Endothelial cell of umbilical vein (primary cell): ENCODE results near the gene DTD2. TPM values are rescaled to one million over a fixed set of nuclear protein-coding genes. Genes with fewer than 3 reads are reported as not detected.

Experiments
- BruUV-seq: library from RNA; stranded (reverse); fragments of 400-500 nt; replicated peaks from 2 replicates; lab custom pipeline; 2021; lab: Mats Ljungman, UMichigan
- CTCF ChIA-PET: fragments of 300-600, 350-600 bp; sonication (Branson Sonifier 250); formaldehyde crosslinking; loops from one replicate; lab custom pipeline; 2021; ENCODE audit warnings: antibody characterized with exemption, inconsistent platforms; lab: Charles Lee
- POLR2A ChIA-PET: fragments of 300-600, 350-600 bp; sonication (Branson Sonifier 250); formaldehyde crosslinking; loops from one replicate; lab custom pipeline; 2021; ENCODE audit warnings: antibody characterized with exemption, inconsistent platforms; lab: Charles Lee
- DNase-seq: peaks from one replicate; pipeline ENCODE4 v3.0.0-alpha.2; 2011; ENCODE audit warnings: low read depth, low spot score
- FAIRE-seq: peaks from 2 replicates; lab custom pipeline; 2011; peaks lifted over from hg19 to GRCh38; lab: Jason Lieb, UNC
- H2AFZ ChIP-seq: 2 replicates; pipeline ENCODE4 v1.6.0; 2012; ENCODE audit warnings: low read depth, low read length, control low read depth, inconsistent platforms
- H3K27ac ChIP-seq: 2 replicates; pipeline ENCODE4 v1.5.1; 2011; ENCODE audit warnings: low read depth, mild to moderate bottlenecking, control low read depth, low read length, moderate library complexity; ENCODE audit not compliant: insufficient read depth
- H3K27me3 ChIP-seq, 2 experiments: 2 replicates each; pipeline versions ENCODE4 v1.6.0 to v1.6.1; 2011; ENCODE audit warnings: low read length in 2 of 2, mixed read lengths in 1 of 2; ENCODE audit not compliant: control insufficient read depth in 2 of 2, insufficient read depth in 2 of 2
- H3K36me3 ChIP-seq, 2 experiments: 2 replicates in 1 of 2; 3 replicates in 1 of 2; pipeline ENCODE4 v1.5.1; 2011; ENCODE audit warnings: low read length in 2 of 2, mild to moderate bottlenecking in 1 of 2, moderate library complexity in 1 of 2; ENCODE audit not compliant: control insufficient read depth in 2 of 2, insufficient read depth in 2 of 2; ENCODE audit errors: extremely low read depth in 1 of 2
- H3K4me1 ChIP-seq: 3 replicates; pipeline ENCODE4 v1.5.1; 2011; ENCODE audit warnings: mild to moderate bottlenecking, low read length; ENCODE audit not compliant: control insufficient read depth, insufficient read depth; ENCODE audit errors: extremely low read depth
- H3K4me2 ChIP-seq: 2 replicates; pipeline ENCODE4 v1.6.1; 2011; ENCODE audit warnings: low read length, control low read depth, mixed read lengths; ENCODE audit not compliant: insufficient read depth
- H3K4me3 ChIP-seq, 3 experiments: fragments of 200-600 bp in 1 of 3; sonication (generic), shearing (Covaris generic) in 1 of 3; replicated peaks in 1 of 3; 2 replicates each; pipeline ENCODE4 v1.5.1; 2011 to 2016; ENCODE audit warnings: control low read depth in 3 of 3, low read length in 3 of 3, mild to moderate bottlenecking in 2 of 3, inconsistent platforms in 1 of 3, low read depth in 1 of 3, moderate library complexity in 1 of 3; ENCODE audit not compliant: insufficient read depth in 1 of 3
- H3K79me2 ChIP-seq: 2 replicates; pipeline ENCODE4 v1.6.0; 2012; ENCODE audit warnings: low read length, inconsistent platforms; ENCODE audit not compliant: control insufficient read depth, insufficient read depth
- H3K9ac ChIP-seq: replicated peaks from 2 replicates; pipeline ENCODE3; 2011; ENCODE audit warnings: low read length, control low read depth; ENCODE audit not compliant: insufficient read depth; ENCODE audit errors: extremely low read depth
- H3K9me1 ChIP-seq: replicated peaks from 3 replicates; pipeline ENCODE4 v1.6.0; 2011; ENCODE audit warnings: mild to moderate bottlenecking, low read length; ENCODE audit not compliant: control insufficient read depth, insufficient read depth; ENCODE audit errors: extremely low read depth
- H3K9me3 ChIP-seq: replicated peaks from 2 replicates; pipeline ENCODE4 v1.5.1; 2012; ENCODE audit warnings: low read length, inconsistent platforms; ENCODE audit not compliant: control insufficient read depth, insufficient read depth
- H4K20me1 ChIP-seq: replicated peaks from 2 replicates; pipeline ENCODE3; 2011; ENCODE audit warnings: mild to moderate bottlenecking, low read length; ENCODE audit not compliant: control insufficient read depth, insufficient read depth; ENCODE audit errors: extremely low read depth
- EZH2 ChIP-seq: IDR thresholded peaks from 2 replicates; pipeline ENCODE4 v1.6.1; 2012; ENCODE audit warnings: borderline replicate concordance, low read depth, mild to moderate bottlenecking, moderate library complexity, low read length, inconsistent platforms; ENCODE audit not compliant: severe bottlenecking
- FOS ChIP-seq: IDR thresholded peaks from 2 replicates; pipeline ENCODE4 v1.6.1; 2011; ENCODE audit warnings: mild to moderate bottlenecking, low read length, moderate library complexity, borderline replicate concordance; ENCODE audit not compliant: insufficient read depth
- GATA2 ChIP-seq: IDR thresholded peaks from 2 replicates; pipeline ENCODE4 v1.7.0; 2011; ENCODE audit warnings: low read depth, mild to moderate bottlenecking, moderate library complexity, mixed read lengths, low read length; ENCODE audit not compliant: insufficient read length, insufficient read depth
- JUN ChIP-seq: IDR thresholded peaks from 2 replicates; pipeline ENCODE4 v1.6.1; 2011; ENCODE audit warnings: borderline replicate concordance, low read depth; ENCODE audit not compliant: insufficient read length, insufficient read depth
- MYC ChIP-seq: IDR thresholded peaks from one replicate; pipeline ENCODE4 v1.6.1; 2011; ENCODE audit warnings: mild to moderate bottlenecking, low read depth, low read length
- POLR2A ChIP-seq: IDR thresholded peaks from 2 replicates; pipeline ENCODE4 v1.6.1; 2012; ENCODE audit warnings: low read depth, mild to moderate bottlenecking, control low read depth, low read length
- POLR2AphosphoS5 ChIP-seq: IDR thresholded peaks from 2 replicates; pipeline ENCODE4 v1.6.1; 2012; ENCODE audit warnings: low read depth, mild to moderate bottlenecking, control low read depth, low read length, moderate library complexity; ENCODE audit not compliant: insufficient read depth
- dilution Hi-C: fragments of 300-500 bp; cut with MboI; formaldehyde crosslinking; loops from one replicate; pipeline ENCODE4 v1.15.0; 2019; ENCODE audit warnings: low sequenced_read_pairs; ENCODE audit not compliant: extremely low pct_ligation_motif_present
- intact Hi-C: fragments of 100-400 bp; cut with micrococcal nuclease; formaldehyde crosslinking; loops from one replicate; pipeline ENCODE4 v1.10.0; 2022
- polyA plus RNA-seq, 4 experiments: library from polyadenylated mRNA; depleted of rRNA in 3 of 4; stranded (reverse) in 3 of 4; unstranded in 1 of 4; fragments of >200 nt; gene quantifications; 2 replicates each; pipeline versions ENCODE4 v1.2.1 to v1.2.3, GENCODE V29; 2011 to 2012; ENCODE audit warnings: missing spikeins in 1 of 4
- total RNA-seq: library from RNA; stranded (reverse); gene quantifications from 2 replicates; pipeline ENCODE4 v1.2.3, GENCODE V29; 2021
- TF ChIP-seq, protein P1 (sequence below): IDR thresholded peaks from 2 replicates; pipeline ENCODE4 v1.6.1; 2011; ENCODE audit not compliant: insufficient read depth, insufficient read length
- TF ChIP-seq, protein P2 (sequence below), 2 donors: IDR thresholded peaks; 1 replicate in 1 of 2; 2 replicates in 1 of 2; pipeline ENCODE4 v1.5.1; 2011; ENCODE audit warnings: low read length in 2 of 2, mild to moderate bottlenecking in 2 of 2, moderate library complexity in 2 of 2, control low read depth in 1 of 2, inconsistent platforms in 1 of 2, low read depth in 1 of 2; ENCODE audit not compliant: insufficient read depth in 1 of 2; ENCODE audit errors: extremely low read depth in 1 of 2

DTD2 gene
- total and polyA plus RNA-seq, 2 donors (not counting 3 experiments of a cell fraction or from before 2014, with no cell fraction given) = 9.2 to 14.4 TPM

DNA sequence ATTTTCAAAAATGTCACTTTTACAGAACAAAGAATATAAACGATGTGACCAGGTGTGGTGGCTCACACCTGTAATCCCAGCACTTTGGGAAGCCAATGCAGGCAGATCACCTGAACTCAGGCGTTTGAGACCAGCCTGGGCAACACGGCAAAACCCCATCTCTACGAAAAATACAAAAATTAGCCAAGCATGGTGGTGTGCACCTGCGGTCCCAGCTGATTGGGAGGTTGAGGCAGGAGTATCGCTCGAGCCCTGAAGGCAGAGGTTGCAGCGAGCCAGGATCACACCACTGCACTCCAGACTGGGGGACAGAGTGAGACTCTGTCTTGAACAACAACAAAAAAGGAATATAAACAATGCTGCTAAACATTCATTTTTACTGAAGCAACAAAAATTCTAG lies 52.2 kb downstream of the DTD2 start:
- Histone ChIP-seq H3K27me3 (no peaks in the 10 kb centered on the region), H3K4me3 (no peak overlapping the region), H2AFZ (no peak overlapping the region), H3K4me1 (no peaks in the 10 kb centered on the region), H3K79me2 (peaks cover 18% of the 10 kb centered on the region), H4K20me1 (no peaks in the 10 kb centered on the region), H3K9me3 (no peaks in the 10 kb centered on the region), H3K9me1 (no peaks in the 10 kb centered on the region), H3K4me2 (no peak overlapping the region), H3K36me3 (no peaks in the 10 kb centered on the region), H3K9ac (no peak overlapping the region), H3K27ac (no peak overlapping the region)
- TF ChIP-seq FOS = no peak
- TF ChIP-seq MYC = no peak
- TF ChIP-seq, protein P1, sequence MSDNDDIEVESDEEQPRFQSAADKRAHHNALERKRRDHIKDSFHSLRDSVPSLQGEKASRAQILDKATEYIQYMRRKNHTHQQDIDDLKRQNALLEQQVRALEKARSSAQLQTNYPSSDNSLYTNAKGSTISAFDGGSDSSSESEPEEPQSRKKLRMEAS = no peak
- no peak for TF ChIP-seq GATA2
- POLR2A ChIA-PET = no interaction called here
- intact Hi-C loops (no loop called here), dilution Hi-C loops (no loop called here)
- no TSS peak for BruUV-seq
- FAIRE-seq (no peak), DNase-seq (no peak)
- CTCF ChIA-PET = interaction anchor here (0.7 kb wide), 1 partner anchor 17 kb away, joined by 3 read pairs; no protein-coding TSS in a partner anchor

- intact Hi-C loops = no loop called here
Measured at GRCh38 chr14:31403707-31404106, 53.6 kb downstream of the DTD2 start.

More at GRCh38 chr14:31403707-31404106, 53.6 kb downstream of the DTD2 start:
- Histone ChIP-seq H3K9me3 (no peaks in the 10 kb centered on the region), H4K20me1 (no peaks in the 10 kb centered on the region), H3K4me2 (no peak overlapping the region), H2AFZ (no peak overlapping the region), H3K9me1 (no peaks in the 10 kb centered on the region), H3K27ac (no peak overlapping the region), H3K27me3 (no peaks in the 10 kb centered on the region), H3K4me1 (no peaks in the 10 kb centered on the region), H3K36me3 (peaks cover 0 to 2% of the 10 kb centered on the region in 2 experiments), H3K9ac (no peak overlapping the region), H3K79me2 (peaks cover 12% of the 10 kb centered on the region), H3K4me3 (no peak overlapping the region)
- TF ChIP-seq FOS = no peak
- no peak for TF ChIP-seq POLR2AphosphoS5
- no peak for TF ChIP-seq EZH2
- TF ChIP-seq MYC = no peak
- TF ChIP-seq, protein P1 = no peak
- TF ChIP-seq, protein P2, sequence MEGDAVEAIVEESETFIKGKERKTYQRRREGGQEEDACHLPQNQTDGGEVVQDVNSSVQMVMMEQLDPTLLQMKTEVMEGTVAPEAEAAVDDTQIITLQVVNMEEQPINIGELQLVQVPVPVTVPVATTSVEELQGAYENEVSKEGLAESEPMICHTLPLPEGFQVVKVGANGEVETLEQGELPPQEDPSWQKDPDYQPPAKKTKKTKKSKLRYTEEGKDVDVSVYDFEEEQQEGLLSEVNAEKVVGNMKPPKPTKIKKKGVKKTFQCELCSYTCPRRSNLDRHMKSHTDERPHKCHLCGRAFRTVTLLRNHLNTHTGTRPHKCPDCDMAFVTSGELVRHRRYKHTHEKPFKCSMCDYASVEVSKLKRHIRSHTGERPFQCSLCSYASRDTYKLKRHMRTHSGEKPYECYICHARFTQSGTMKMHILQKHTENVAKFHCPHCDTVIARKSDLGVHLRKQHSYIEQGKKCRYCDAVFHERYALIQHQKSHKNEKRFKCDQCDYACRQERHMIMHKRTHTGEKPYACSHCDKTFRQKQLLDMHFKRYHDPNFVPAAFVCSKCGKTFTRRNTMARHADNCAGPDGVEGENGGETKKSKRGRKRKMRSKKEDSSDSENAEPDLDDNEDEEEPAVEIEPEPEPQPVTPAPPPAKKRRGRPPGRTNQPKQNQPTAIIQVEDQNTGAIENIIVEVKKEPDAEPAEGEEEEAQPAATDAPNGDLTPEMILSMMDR (IDR thresholded peaks at IDR 0.05; ENCODE audit: extremely low read depth in 1 of 2, insufficient read depth in 1 of 2, low read depth in 1 of 2, low read length in 2 of 2) = no peak
- no peak for TF ChIP-seq POLR2A
- TF ChIP-seq GATA2 = no peak
- no peak for TF ChIP-seq JUN
- DNase-seq = no peak
- ChIA-PET CTCF (no interaction called here), POLR2A (no interaction called here)
- no TSS peak for BruUV-seq
- no peak for FAIRE-seq
- dilution Hi-C loops = no loop called here
